Gastrocnemius medialis (tissue), 4 donors: ENCODE results near the gene HMHB1. TPM values are rescaled to one million over a fixed set of nuclear protein-coding genes. Genes with fewer than 3 reads are reported as not detected.

Experiments
- ATAC-seq, 2 donors: fragments of 150-250 bp; one replicate each; pipeline ENCODE4 v1.9.1; 2016
- DNase-seq, 2 donors: peaks; one replicate each; pipeline ENCODE4 v3.0.0-alpha.2; 2019
- H3K27ac ChIP-seq, 4 donors: fragments of 200-600 bp; sonication (generic); 1 replicate in 1 of 4; 2 replicates in 3 of 4; pipeline ENCODE4 v1.5.1; 2016 to 2018; ENCODE audit warnings: mild to moderate bottlenecking in 2 of 4, moderate library complexity in 1 of 4
- H3K27me3 ChIP-seq, 3 donors: fragments of 200-600 bp; sonication (generic) in 2 of 3; 1 replicate in 1 of 3; 2 replicates in 2 of 3; pipeline versions ENCODE4 v1.5.1 to v1.6.0; 2016 to 2019; ENCODE audit warnings: mild to moderate bottlenecking in 1 of 3, moderate library complexity in 1 of 3
- H3K36me3 ChIP-seq, 2 donors: fragments of 200-600 bp; sonication (generic) in 1 of 2; one replicate each; pipeline ENCODE4 v1.5.1; 2017 to 2018
- H3K4me1 ChIP-seq, 2 donors: fragments of 200-600 bp; sonication (generic) in 1 of 2; one replicate each; pipeline ENCODE4 v1.5.1; 2016 to 2017; ENCODE audit warnings: mild to moderate bottlenecking in 2 of 2
- H3K4me3 ChIP-seq, 4 donors: fragments of 200-600 bp; sonication (generic) in 3 of 4; 1 replicate in 1 of 4; 2 replicates in 3 of 4; pipeline ENCODE4 v1.5.1; 2016 to 2019; ENCODE audit warnings: mild to moderate bottlenecking in 2 of 4
- H3K9me3 ChIP-seq, 3 donors: fragments of 200-600 bp; sonication (generic) in 2 of 3; 1 replicate in 1 of 3; 2 replicates in 2 of 3; pipeline ENCODE4 v1.5.1; 2016 to 2019
- CTCF ChIP-seq, 5 experiments: fragments of 450-650 bp in 3 of 5; fragments of 200-600 bp in 2 of 5; sonication (generic) in 2 of 5; IDR thresholded peaks in 4 of 5; conservative IDR thresholded peaks in 1 of 5; 1 replicate in 4 of 5; 2 replicates in 1 of 5; pipeline ENCODE4 v1.5.1; 2016 to 2019; ENCODE audit warnings: antibody characterized with exemption in 5 of 5, mild to moderate bottlenecking in 3 of 5, moderate library complexity in 3 of 5
- POLR2A ChIP-seq, 2 donors: fragments of 450-650 bp; IDR thresholded peaks; one replicate each; pipeline ENCODE4 v1.6.1; 2017; ENCODE audit warnings: antibody characterized with exemption in 2 of 2, mild to moderate bottlenecking in 2 of 2, moderate library complexity in 2 of 2
- in situ Hi-C, 4 donors: fragments of 200-750 bp; cut with MboI; loops; one replicate each; pipeline versions ENCODE4 v1.15.0 to v1.8.0; 2017; ENCODE audit warnings: low sequenced_read_pairs in 4 of 4
- intact Hi-C: fragments of 100-400 bp; cut with DNase I; formaldehyde crosslinking; loops from one replicate; pipeline ENCODE4 v1.15.1; 2023; ENCODE audit warnings: low total_unique reads
- total RNA-seq, 4 donors: library from RNA; depleted of rRNA; stranded (reverse); fragments of >200 nt; gene quantifications; one replicate each; pipeline versions ENCODE4 v1.1.0 to v1.2.3, GENCODE V29; 2016

The HMHB1 gene
- total RNA-seq, result not detected

GRCh38 chr5:143812085-143812705, at the start of gene HMHB1:
HMHB1 (plus strand) TSS chr5:143812161.
- Histone ChIP-seq H3K36me3 (no peaks in the 10 kb centered on the region), H3K4me3 (no peak within 1 kb of the TSS), H3K9me3 (no peaks in the 10 kb centered on the region), H3K27me3 (no peaks in the 10 kb centered on the region), H3K27ac (no peak within 1 kb of the TSS), H3K4me1 (no peaks in the 10 kb centered on the region)
- TF ChIP-seq CTCF (IDR thresholded peaks at IDR 0.05 in 4 of 5, conservative IDR thresholded peaks at IDR 0.05 in 1 of 5), result no peak
- no peak for TF ChIP-seq POLR2A (IDR thresholded peaks at IDR 0.05)
- DNase-seq (no peak), ATAC-seq (no peak)
- in situ Hi-C loops (loop anchor here in 2 of 4 donors (25.0 kb wide), 1 partner anchor 375 kb away; no protein-coding TSS in a partner anchor), intact Hi-C loops (no loop called here)

GRCh38 chr5:143762636-143763220, 49.2 kb upstream of the HMHB1 start:
- Histone ChIP-seq H3K4me3 (no peak overlapping the region), H3K4me1 (peaks cover 0 to 35% of the 10 kb centered on the region in 2 donors), H3K27ac (no peak overlapping the region), H3K27me3 (no peaks in the 10 kb centered on the region), H3K9me3 (no peaks in the 10 kb centered on the region), H3K36me3 (no peaks in the 10 kb centered on the region)
- no peak for ATAC-seq
- in situ Hi-C loops, result no loop called here
- intact Hi-C loops, result no loop called here
- no peak for DNase-seq
- TF ChIP-seq POLR2A (IDR thresholded peaks at IDR 0.05), result no peak
- TF ChIP-seq CTCF (IDR thresholded peaks at IDR 0.05 in 4 of 5, conservative IDR thresholded peaks at IDR 0.05 in 1 of 5), result no peak

- Histone ChIP-seq H3K27me3 (no peaks in the 10 kb centered on the region), H3K4me1 (peaks cover 0 to 12% of the 10 kb centered on the region in 2 donors), H3K36me3 (no peaks in the 10 kb centered on the region), H3K27ac (no peak overlapping the region), H3K9me3 (no peaks in the 10 kb centered on the region), H3K4me3 (peak overlapping the region in 2 of 4 donors; percentile 9 to 19)
- TF ChIP-seq POLR2A (IDR thresholded peaks at IDR 0.05) (no peak), CTCF (IDR thresholded peaks at IDR 0.05 in 4 of 5, conservative IDR thresholded peaks at IDR 0.05 in 1 of 5) (no peak)
- ATAC-seq (no peak), DNase-seq (no peak)
- intact Hi-C loops, result no loop called here
- in situ Hi-C loops, result no loop called here
Observed at GRCh38 chr5:143767162-143767561, 44.8 kb upstream of the HMHB1 start.

GRCh38 chr5:143769026-143769786, 42.8 kb upstream of the HMHB1 start:
- Histone ChIP-seq H3K4me1 (peaks cover 0 to 12% of the 10 kb centered on the region in 2 donors), H3K36me3 (no peaks in the 10 kb centered on the region), H3K27ac (no peak overlapping the region), H3K27me3 (no peaks in the 10 kb centered on the region), H3K4me3 (no peak overlapping the region), H3K9me3 (no peaks in the 10 kb centered on the region)
- TF ChIP-seq POLR2A (IDR thresholded peaks at IDR 0.05) (no peak), CTCF (IDR thresholded peaks at IDR 0.05 in 4 of 5, conservative IDR thresholded peaks at IDR 0.05 in 1 of 5) (no peak)
- intact Hi-C loops (no loop called here), in situ Hi-C loops (no loop called here)
- DNase-seq (no peak), ATAC-seq (no peak)
